ENCODE results near the gene ACADSB. TPM values are rescaled to one million over a fixed set of nuclear protein-coding genes. Genes with fewer than 3 reads are reported as not detected.

The ACADSB gene
- total RNA-seq, 1 donor from 2014 or later, result 13.1 TPM

DNA sequence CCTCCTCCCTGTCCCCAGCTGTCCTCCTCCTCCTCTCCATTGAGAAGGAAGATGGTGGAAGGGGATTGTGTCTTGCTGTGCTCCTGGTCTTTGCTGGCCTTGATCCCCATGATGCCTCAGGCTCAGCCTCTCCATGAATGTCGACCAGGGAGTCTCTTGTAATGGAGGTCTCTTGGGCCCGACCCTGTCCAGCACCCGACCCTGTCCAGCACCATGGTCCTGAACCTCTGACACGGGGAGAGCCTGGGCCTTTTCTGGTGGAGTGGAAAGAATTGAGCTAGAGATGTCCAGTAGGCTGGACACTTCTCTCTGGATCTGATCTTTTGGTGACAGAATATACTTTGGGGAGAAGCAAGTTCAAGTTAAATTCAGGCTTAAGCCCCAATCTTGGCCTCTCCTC, 84.7 kb downstream of the ACADSB start:
- H3K4me3 Mint-ChIP-seq (ENCODE audit: unreplicated experiment), result no peak overlapping the region
- H3K27ac Mint-ChIP-seq (ENCODE audit: unreplicated experiment), result no peak overlapping the region
- H3K36me3 Mint-ChIP-seq (ENCODE audit: low read depth), result no peaks in the 10 kb centered on the region
- no peaks in the 10 kb centered on the region for H3K4me1 Mint-ChIP-seq (ENCODE audit: low read depth)
- H3K27me3 Mint-ChIP-seq (ENCODE audit: low read depth), result peaks cover 11% of the 10 kb centered on the region
- H3K9me3 Mint-ChIP-seq (ENCODE audit: low read depth), result no peaks in the 10 kb centered on the region
- DNase-seq (ENCODE audit: low spot score), result no peak
- no peak for TF ChIP-seq CTCF (IDR thresholded peaks at IDR 0.05)

- DNase-seq (ENCODE audit: low spot score), result no peak
- peaks cover 10% of the 10 kb centered on the region for H3K27me3 Mint-ChIP-seq (ENCODE audit: low read depth)
- no peak overlapping the region for H3K4me3 Mint-ChIP-seq (ENCODE audit: unreplicated experiment)
- no peak for TF ChIP-seq CTCF (IDR thresholded peaks at IDR 0.05)
- H3K27ac Mint-ChIP-seq (ENCODE audit: unreplicated experiment), result no peak overlapping the region
- H3K4me1 Mint-ChIP-seq (ENCODE audit: low read depth), result no peaks in the 10 kb centered on the region
- H3K36me3 Mint-ChIP-seq (ENCODE audit: low read depth), result no peaks in the 10 kb centered on the region
- H3K9me3 Mint-ChIP-seq (ENCODE audit: low read depth), result no peaks in the 10 kb centered on the region
These were observed 87.6 kb downstream of the ACADSB start for GRCh38 chr10:123096452-123096851.

- Mint-ChIP-seq H3K27me3 (ENCODE audit: low read depth) (peaks cover 8% of the 10 kb centered on the region), H3K4me3 (ENCODE audit: unreplicated experiment) (no peak overlapping the region), H3K27ac (ENCODE audit: unreplicated experiment) (no peak overlapping the region), H3K36me3 (ENCODE audit: low read depth) (no peaks in the 10 kb centered on the region), H3K9me3 (ENCODE audit: low read depth) (no peaks in the 10 kb centered on the region), H3K4me1 (ENCODE audit: low read depth) (no peaks in the 10 kb centered on the region)
- DNase-seq (ENCODE audit: low spot score), result no peak
- no peak for TF ChIP-seq CTCF (IDR thresholded peaks at IDR 0.05)
These were observed 88.2 kb downstream of the ACADSB start for GRCh38 chr10:123097039-123097438.

- Mint-ChIP-seq H3K36me3 (ENCODE audit: low read depth) (no peaks in the 10 kb centered on the region), H3K4me3 (ENCODE audit: unreplicated experiment) (no peak overlapping the region), H3K9me3 (ENCODE audit: low read depth) (no peaks in the 10 kb centered on the region), H3K4me1 (ENCODE audit: low read depth) (no peaks in the 10 kb centered on the region), H3K27ac (ENCODE audit: unreplicated experiment) (no peak overlapping the region), H3K27me3 (ENCODE audit: low read depth) (peaks cover 6% of the 10 kb centered on the region)
- TF ChIP-seq CTCF (IDR thresholded peaks at IDR 0.05), result no peak
- no peak for DNase-seq (ENCODE audit: low spot score)
These were observed 91.4 kb downstream of the ACADSB start for GRCh38 chr10:123100030-123100762.

DNA sequence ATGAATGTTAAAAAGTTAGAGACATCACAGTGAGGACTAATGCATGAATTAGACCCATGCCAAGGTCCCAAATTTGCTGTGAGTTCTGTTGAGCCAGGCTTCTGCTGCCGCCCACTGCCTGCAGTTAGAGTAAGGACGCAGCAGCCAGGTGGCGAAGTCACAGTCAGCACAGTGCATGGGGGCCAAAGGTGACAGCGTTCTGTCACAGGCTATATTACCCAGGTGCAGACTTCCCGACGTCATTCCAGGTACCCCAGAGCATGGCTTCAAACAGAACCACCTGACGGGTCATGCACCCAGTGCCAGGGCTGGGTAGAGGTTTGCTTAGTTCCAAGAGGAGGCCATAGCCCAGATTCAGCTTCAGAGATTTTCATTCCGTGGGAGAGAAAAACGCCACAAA, 93.1 kb downstream of the ACADSB start:
- H3K27ac Mint-ChIP-seq (ENCODE audit: unreplicated experiment), result no peak overlapping the region
- H3K4me1 Mint-ChIP-seq (ENCODE audit: low read depth), result no peaks in the 10 kb centered on the region
- no peak overlapping the region for H3K4me3 Mint-ChIP-seq (ENCODE audit: unreplicated experiment)
- no peak for DNase-seq (ENCODE audit: low spot score)
- H3K36me3 Mint-ChIP-seq (ENCODE audit: low read depth), result no peaks in the 10 kb centered on the region
- H3K9me3 Mint-ChIP-seq (ENCODE audit: low read depth), result no peaks in the 10 kb centered on the region
- TF ChIP-seq CTCF (IDR thresholded peaks at IDR 0.05), result no peak
- peaks cover 13% of the 10 kb centered on the region for H3K27me3 Mint-ChIP-seq (ENCODE audit: low read depth)

All from chondrocyte (in vitro differentiated cells).